ENCODE measurements around the gene SGMS1. TPM values are rescaled to one million over a fixed set of nuclear protein-coding genes. Genes with fewer than 3 reads are reported as not detected.
"Not testable (repeated sequence)": the region's sequence is repeated elsewhere in the genome, so short reads cannot be mapped to it uniquely, and the experiment has no call there.

Gene SGMS1
- total RNA-seq (10 to 100 TPM; 33.1 to 54.3 TPM), polyA plus RNA-seq (10 to 100 TPM in 1 of 2 donors, 1 to 10 TPM in 1; 8.9 to 11.3 TPM)
- long read RNA-seq, donor 1, transcript SGMS1-202 (11 exons, 3,744 nt): major isoform, 5 of 41 reads
- long read RNA-seq, donor 1, partial matches to known transcripts: 13 of 41 reads
- long read RNA-seq, donor 1, other reads (novel, unspliced or antisense): 23 of 41 reads
- long read RNA-seq, donor 2, transcript SGMS1-202 (11 exons, 3,744 nt): major isoform, 10 of 40 reads
- long read RNA-seq, donor 2, partial matches to known transcripts: 5 of 40 reads
- long read RNA-seq, donor 2, other reads (novel, unspliced or antisense): 25 of 40 reads

DNA sequence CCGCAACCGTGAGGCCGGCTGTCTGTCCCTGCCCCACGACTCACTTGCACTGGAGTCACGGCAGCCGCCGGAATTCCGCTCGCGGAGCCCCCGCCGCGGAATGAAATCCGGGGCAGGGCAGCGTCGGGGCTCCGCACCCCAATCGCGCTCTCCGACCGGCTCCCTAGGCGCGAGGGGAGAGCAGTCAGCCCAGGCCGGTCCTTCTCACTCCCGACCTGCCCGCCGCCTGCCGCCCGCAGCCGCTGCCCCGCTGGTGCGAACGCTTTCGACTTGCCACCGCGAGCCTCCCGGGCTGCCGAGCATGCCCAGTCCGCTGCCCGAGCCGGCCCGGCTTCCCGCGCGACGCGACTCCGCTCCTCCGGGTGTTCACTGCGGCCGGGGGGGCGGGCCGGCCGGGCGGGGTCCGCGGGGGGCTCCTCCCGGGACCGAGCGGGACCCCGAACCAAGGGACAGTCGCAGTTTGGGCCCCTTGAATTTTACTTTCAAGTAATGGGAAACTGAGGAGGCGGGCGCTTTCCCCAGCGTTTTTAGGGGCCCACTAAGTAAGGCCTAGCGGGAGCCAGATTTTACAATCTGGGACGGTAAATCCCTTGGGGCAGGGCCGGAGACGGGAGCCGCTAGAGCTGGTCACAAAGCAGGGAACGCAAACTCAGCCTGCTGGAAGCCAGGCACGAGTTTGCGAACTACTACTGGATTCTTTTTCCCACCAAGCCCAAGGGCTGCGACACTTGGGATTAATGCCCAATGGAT lies at the start of gene SGMS1:
TSS of gene SGMS1 (minus strand) at position 294 of the 750 bp plus-strand sequence. CDS start 279,842 bp downstream, outside the sequence.
- no peaks in the 10 kb centered on the region for H3K4me1 ChIP-seq (ENCODE audit: control insufficient read depth in 1 of 2, insufficient read depth in 2 of 2, low read length in 2 of 2)
- intact Hi-C loops (cut with DNase I): loop anchor here (2.0 to 10.0 kb wide), 9 partner anchors 63 to 299 kb away; no protein-coding TSS in a partner anchor
- WGBS, 2 donors: 0% methylated on average over 62 to 74 of the region's 74 CpGs
- H3K36me3 ChIP-seq (ENCODE audit: control insufficient read depth in 1 of 2, insufficient read depth in 2 of 2, low read length in 1 of 2): no peaks in the 10 kb centered on the region
- H3K27ac ChIP-seq (ENCODE audit: low read depth in 1 of 2, low read length in 2 of 2): peak within 1 kb of the TSS; percentile 87 to 91
- H3K9me3 ChIP-seq (ENCODE audit: control insufficient read depth, low read length): no peaks in the 10 kb centered on the region
- peak within 1 kb of the TSS; percentile 83 to 92 for H3K4me3 ChIP-seq (ENCODE audit: low read length in 2 of 2)
- no peaks in the 10 kb centered on the region for H3K27me3 ChIP-seq (ENCODE audit: control insufficient read depth in 1 of 2, insufficient read depth in 2 of 2, low read length in 1 of 2)
- peak; percentile 93 to 96 for DNase-seq
- peak; percentile 91 for ATAC-seq (ENCODE audit: low FRiP score)

GRCh38 chr10:50672152-50672551 lies 48.4 kb upstream of the SGMS1 start:
- not testable (repeated sequence) for ATAC-seq (ENCODE audit: low FRiP score); DNase-seq
- 93 to 100% methylated on average over 1 of the region's 1 CpG for WGBS, 2 donors

DNA sequence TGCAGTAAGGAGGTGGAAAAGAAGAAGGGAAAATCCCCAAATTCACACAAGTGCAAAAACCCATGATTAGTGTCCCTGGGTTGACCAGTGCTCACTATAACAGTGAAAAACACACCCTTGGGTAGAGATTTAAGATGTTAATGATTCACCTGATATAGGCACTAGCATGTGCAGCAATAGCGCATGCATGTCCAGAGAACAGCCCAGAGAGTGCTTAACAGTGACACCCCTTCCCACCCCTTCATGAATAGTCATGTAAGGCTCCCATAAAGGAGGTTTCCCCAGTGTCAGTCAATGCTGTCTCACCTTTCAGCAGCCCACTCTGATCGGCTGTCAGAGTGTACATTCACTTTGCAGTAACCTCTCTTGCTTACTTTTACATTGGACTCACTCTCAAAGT lies 47.9 kb upstream of the SGMS1 start:
- H3K4me3 ChIP-seq (ENCODE audit: low read length in 2 of 2); ATAC-seq (ENCODE audit: low FRiP score); intact Hi-C loops (cut with DNase I); H3K9me3 ChIP-seq (ENCODE audit: control insufficient read depth, low read length); DNase-seq; H3K27me3 ChIP-seq (ENCODE audit: control insufficient read depth in 1 of 2, insufficient read depth in 2 of 2, low read length in 1 of 2); H3K27ac ChIP-seq (ENCODE audit: low read depth in 1 of 2, low read length in 2 of 2); H3K36me3 ChIP-seq (ENCODE audit: control insufficient read depth in 1 of 2, insufficient read depth in 2 of 2, low read length in 1 of 2); H3K4me1 ChIP-seq (ENCODE audit: control insufficient read depth in 1 of 2, insufficient read depth in 2 of 2, low read length in 2 of 2): not testable (repeated sequence)
- 75 to 90% methylated on average over 2 of the region's 2 CpGs for WGBS, 2 donors

More at GRCh38 chr10:50672152-50672551, 48.4 kb upstream of the SGMS1 start:
- H3K9me3 ChIP-seq (ENCODE audit: control insufficient read depth, low read length); H3K27ac ChIP-seq (ENCODE audit: low read depth in 1 of 2, low read length in 2 of 2); H3K4me3 ChIP-seq (ENCODE audit: low read length in 2 of 2); H3K4me1 ChIP-seq (ENCODE audit: control insufficient read depth in 1 of 2, insufficient read depth in 2 of 2, low read length in 2 of 2); intact Hi-C loops (cut with DNase I); H3K27me3 ChIP-seq (ENCODE audit: control insufficient read depth in 1 of 2, insufficient read depth in 2 of 2, low read length in 1 of 2); H3K36me3 ChIP-seq (ENCODE audit: control insufficient read depth in 1 of 2, insufficient read depth in 2 of 2, low read length in 1 of 2): not testable (repeated sequence)

GRCh38 chr10:50669957-50670356 lies 46.2 kb upstream of the SGMS1 start:
- H3K9me3 ChIP-seq (ENCODE audit: control insufficient read depth, low read length); H3K27me3 ChIP-seq (ENCODE audit: control insufficient read depth in 1 of 2, insufficient read depth in 2 of 2, low read length in 1 of 2); DNase-seq; H3K4me3 ChIP-seq (ENCODE audit: low read length in 2 of 2); H3K27ac ChIP-seq (ENCODE audit: low read depth in 1 of 2, low read length in 2 of 2); ATAC-seq (ENCODE audit: low FRiP score); H3K4me1 ChIP-seq (ENCODE audit: control insufficient read depth in 1 of 2, insufficient read depth in 2 of 2, low read length in 2 of 2); intact Hi-C loops (cut with DNase I); H3K36me3 ChIP-seq (ENCODE audit: control insufficient read depth in 1 of 2, insufficient read depth in 2 of 2, low read length in 1 of 2): not testable (repeated sequence)
- 87 to 98% methylated on average over 3 of the region's 6 CpGs for WGBS, 2 donors

GRCh38 chr10:50667353-50667752 lies 43.6 kb upstream of the SGMS1 start:
- H3K4me3 ChIP-seq (ENCODE audit: low read length in 2 of 2); H3K27me3 ChIP-seq (ENCODE audit: control insufficient read depth in 1 of 2, insufficient read depth in 2 of 2, low read length in 1 of 2); H3K27ac ChIP-seq (ENCODE audit: low read depth in 1 of 2, low read length in 2 of 2); intact Hi-C loops (cut with DNase I); ATAC-seq (ENCODE audit: low FRiP score); H3K4me1 ChIP-seq (ENCODE audit: control insufficient read depth in 1 of 2, insufficient read depth in 2 of 2, low read length in 2 of 2); H3K36me3 ChIP-seq (ENCODE audit: control insufficient read depth in 1 of 2, insufficient read depth in 2 of 2, low read length in 1 of 2); DNase-seq; H3K9me3 ChIP-seq (ENCODE audit: control insufficient read depth, low read length): not testable (repeated sequence)
- 81 to 88% methylated on average over 1 of the region's 1 CpG for WGBS, 2 donors

DNA sequence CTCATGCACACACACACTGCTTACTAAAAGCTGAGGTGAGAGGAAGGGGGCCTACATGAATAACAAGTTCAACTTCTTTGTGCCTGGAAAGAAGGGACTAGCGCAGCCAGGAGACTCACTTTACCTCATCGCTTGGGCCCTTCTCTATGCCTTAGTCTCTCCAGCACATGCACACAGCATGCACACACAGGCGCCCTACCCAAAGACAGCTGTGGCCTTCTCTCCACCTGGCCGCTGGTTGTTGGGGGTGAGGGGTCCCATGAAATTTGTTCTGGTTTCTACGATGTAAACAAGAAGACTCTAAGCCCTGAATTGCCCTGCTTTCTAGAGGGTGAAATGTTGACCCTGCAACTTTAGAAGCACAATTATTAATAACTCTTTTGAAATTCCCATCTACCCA lies 38.7 kb upstream of the SGMS1 start:
- intact Hi-C loops (cut with DNase I); DNase-seq: not testable (repeated sequence)
- 92 to 93% methylated on average over 5 of the region's 5 CpGs for WGBS, 2 donors

DNA sequence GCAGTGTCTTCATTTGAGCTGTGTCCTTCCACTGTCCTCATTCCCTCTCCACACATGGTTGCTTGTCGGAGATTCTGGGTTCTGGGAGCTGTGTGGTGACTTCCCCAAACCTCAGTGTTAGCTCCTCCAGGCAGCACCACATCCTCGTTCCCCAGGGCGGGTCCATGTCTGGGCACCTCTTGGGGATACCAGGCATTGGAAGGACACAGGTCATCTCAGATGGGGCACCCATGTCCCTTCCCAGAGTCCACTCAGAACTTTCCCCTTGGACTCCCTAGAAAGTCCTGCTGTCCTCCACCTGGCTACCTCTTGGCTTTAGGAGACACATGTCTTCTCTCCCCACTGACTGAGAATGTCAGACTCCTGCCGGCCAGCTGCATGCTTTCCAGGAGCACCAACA lies 37.8 kb upstream of the SGMS1 start:
- H3K4me3 ChIP-seq (ENCODE audit: low read length in 2 of 2); ATAC-seq (ENCODE audit: low FRiP score); DNase-seq; H3K9me3 ChIP-seq (ENCODE audit: control insufficient read depth, low read length); H3K36me3 ChIP-seq (ENCODE audit: control insufficient read depth in 1 of 2, insufficient read depth in 2 of 2, low read length in 1 of 2); H3K27me3 ChIP-seq (ENCODE audit: control insufficient read depth in 1 of 2, insufficient read depth in 2 of 2, low read length in 1 of 2); H3K4me1 ChIP-seq (ENCODE audit: control insufficient read depth in 1 of 2, insufficient read depth in 2 of 2, low read length in 2 of 2); intact Hi-C loops (cut with DNase I); H3K27ac ChIP-seq (ENCODE audit: low read depth in 1 of 2, low read length in 2 of 2): not testable (repeated sequence)
- WGBS, 2 donors: 83 to 92% methylated on average over 4 of the region's 4 CpGs

More for the DNA sequence above, 38.7 kb upstream of the SGMS1 start:
- not testable (repeated sequence) for H3K27ac ChIP-seq (ENCODE audit: low read depth in 1 of 2, low read length in 2 of 2); H3K9me3 ChIP-seq (ENCODE audit: control insufficient read depth, low read length); H3K36me3 ChIP-seq (ENCODE audit: control insufficient read depth in 1 of 2, insufficient read depth in 2 of 2, low read length in 1 of 2); ATAC-seq (ENCODE audit: low FRiP score); H3K27me3 ChIP-seq (ENCODE audit: control insufficient read depth in 1 of 2, insufficient read depth in 2 of 2, low read length in 1 of 2); H3K4me3 ChIP-seq (ENCODE audit: low read length in 2 of 2); H3K4me1 ChIP-seq (ENCODE audit: control insufficient read depth in 1 of 2, insufficient read depth in 2 of 2, low read length in 2 of 2)

GRCh38 chr10:50659865-50660730 lies 36.3 kb upstream of the SGMS1 start:
- H3K4me1 ChIP-seq (ENCODE audit: control insufficient read depth in 1 of 2, insufficient read depth in 2 of 2, low read length in 2 of 2); H3K4me3 ChIP-seq (ENCODE audit: low read length in 2 of 2); H3K9me3 ChIP-seq (ENCODE audit: control insufficient read depth, low read length); intact Hi-C loops (cut with DNase I); H3K27me3 ChIP-seq (ENCODE audit: control insufficient read depth in 1 of 2, insufficient read depth in 2 of 2, low read length in 1 of 2); H3K36me3 ChIP-seq (ENCODE audit: control insufficient read depth in 1 of 2, insufficient read depth in 2 of 2, low read length in 1 of 2); H3K27ac ChIP-seq (ENCODE audit: low read depth in 1 of 2, low read length in 2 of 2): not testable (repeated sequence)
- peak in 1 of 2 donors; percentile 63 for DNase-seq
- peak; percentile 62 for ATAC-seq (ENCODE audit: low FRiP score)
- 57 to 67% methylated on average over 32 of the region's 32 CpGs for WGBS, 2 donors

Data from aorta (tissue), 5 donors.